Loucy (cell line): ENCODE results near the gene SEC14L2.

Source experiments
- H2AFZ ChIP-seq: fragments of 200-600 bp; sonication (generic); 2 replicates; pipeline ENCODE4 v1.6.0; 2016; ENCODE audit warnings: antibody characterized with exemption, mild to moderate bottlenecking, low read length, moderate library complexity
- H3F3A ChIP-seq: fragments of 200-600 bp; 2 replicates; pipeline ENCODE4 v1.6.0; 2016; ENCODE audit warnings: antibody characterized with exemption, low read depth, mild to moderate bottlenecking
- H3K27me3 ChIP-seq: fragments of 200-600 bp; sonication (generic); 2 replicates; pipeline ENCODE4 v1.6.1; 2014; ENCODE audit warnings: low read length, mild to moderate bottlenecking; ENCODE audit not compliant: insufficient read depth, poor library complexity, severe bottlenecking
- H3K36me3 ChIP-seq: fragments of 200-600 bp; sonication (generic); 2 replicates; pipeline ENCODE4 v1.6.1; 2016; ENCODE audit warnings: low read length; ENCODE audit not compliant: insufficient read depth
- H3K4me1 ChIP-seq: fragments of 200-600 bp; sonication (generic); 2 replicates; pipeline ENCODE4 v1.5.1; 2014; ENCODE audit warnings: low read length, mild to moderate bottlenecking; ENCODE audit not compliant: insufficient read depth, poor library complexity, severe bottlenecking
- H3K4me2 ChIP-seq: fragments of 200-600 bp; sonication (generic); 2 replicates; pipeline ENCODE4 v1.6.0; 2014; ENCODE audit warnings: antibody characterized with exemption, low read length, low read depth, mild to moderate bottlenecking; ENCODE audit not compliant: poor library complexity, severe bottlenecking
- H3K4me3 ChIP-seq: fragments of 200-600 bp; sonication (generic); 2 replicates; pipeline ENCODE4 v1.5.1; 2014; ENCODE audit warnings: low read length, mild to moderate bottlenecking, mixed read lengths; ENCODE audit not compliant: poor library complexity, severe bottlenecking
- H3K79me2 ChIP-seq: fragments of 200-600 bp; sonication (generic); 2 replicates; pipeline ENCODE4 v1.6.1; 2014; ENCODE audit warnings: low read length; ENCODE audit not compliant: insufficient read depth
- H3K9ac ChIP-seq: fragments of 200-600 bp; sonication (generic); 2 replicates; pipeline ENCODE4 v1.6.0; 2014; ENCODE audit warnings: mild to moderate bottlenecking, low read depth, low read length, moderate library complexity; ENCODE audit not compliant: poor library complexity, severe bottlenecking
- H3K9me2 ChIP-seq: fragments of 200-600 bp; sonication (generic); replicated peaks from 2 replicates; pipeline ENCODE4 v1.6.1; 2016; ENCODE audit warnings: low read depth, low read length, mixed read lengths
- H3K9me3 ChIP-seq: fragments of 200-600 bp; sonication (generic); 2 replicates; pipeline ENCODE4 v1.6.1; 2014; ENCODE audit warnings: mild to moderate bottlenecking, antibody characterized with exemption, low read length, low read depth; ENCODE audit not compliant: insufficient read depth
- H4K20me1 ChIP-seq: fragments of 200-600 bp; sonication (generic); 2 replicates; pipeline ENCODE4 v1.6.0; 2014; ENCODE audit warnings: antibody characterized with exemption, low read length, mild to moderate bottlenecking; ENCODE audit not compliant: insufficient read depth, poor library complexity, severe bottlenecking
- CTCF ChIP-seq: fragments of 200-600 bp; sonication (generic); conservative IDR thresholded peaks from 2 replicates; pipeline ENCODE4 v1.5.1; 2014; ENCODE audit warnings: mild to moderate bottlenecking, antibody characterized with exemption, low read length
- EZH2phosphoT487 ChIP-seq: fragments of 200-600 bp; IDR thresholded peaks from 2 replicates; pipeline ENCODE4 v1.6.1; 2018; ENCODE audit warnings: antibody characterized with exemption, mild to moderate bottlenecking, moderate library complexity, borderline replicate concordance

Gene SEC14L2

DNA sequence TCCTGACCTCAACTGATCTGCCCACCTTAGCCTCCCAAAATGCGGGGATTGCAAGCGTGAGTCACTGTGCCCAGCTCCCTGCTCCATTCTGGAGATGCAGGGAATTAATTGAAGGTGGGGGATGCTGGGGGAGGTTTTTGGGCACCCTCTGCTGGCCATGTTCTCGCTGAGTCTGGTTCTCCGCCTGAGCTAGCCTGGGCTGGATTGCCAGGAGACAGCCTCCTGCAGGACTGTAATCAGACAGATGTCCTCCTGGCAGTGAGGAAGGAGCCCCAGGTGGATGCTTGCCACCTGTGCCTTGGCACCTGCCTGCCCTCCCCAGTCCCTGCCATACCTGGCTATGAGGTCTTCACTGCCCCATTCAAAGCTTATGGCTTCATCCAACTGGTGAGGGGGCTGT is 34.1 kb downstream of the SEC14L2 start:
- Histone ChIP-seq H2AFZ (no peak overlapping the region), H3K9ac (no peak overlapping the region), H3K9me2 (no peaks in the 10 kb centered on the region), H3K4me1 (peaks cover 27% of the 10 kb centered on the region), H3K36me3 (peaks cover 17% of the 10 kb centered on the region; the same call in 1 of the 2 replicates), H3K4me3 (no peak overlapping the region), H4K20me1 (peaks cover 16% of the 10 kb centered on the region), H3K4me2 (no peak overlapping the region), H3K79me2 (peaks cover 21% of the 10 kb centered on the region; the same call in 1 of the 2 replicates), H3K27me3 (peaks cover 35% of the 10 kb centered on the region), H3K9me3 (no peaks in the 10 kb centered on the region), H3F3A (peaks cover 11% of the 10 kb centered on the region)
- no peak for TF ChIP-seq EZH2phosphoT487

GRCh38 chr22:30432096-30432495 is 35.3 kb downstream of the SEC14L2 start:
- Histone ChIP-seq H3K9ac (no peak overlapping the region), H3K4me2 (no peak overlapping the region), H3K27me3 (peaks cover 47% of the 10 kb centered on the region), H3K4me1 (peaks cover 19% of the 10 kb centered on the region), H3F3A (peaks cover 18% of the 10 kb centered on the region), H2AFZ (no peak overlapping the region), H3K9me3 (no peaks in the 10 kb centered on the region), H3K79me2 (peaks cover 10% of the 10 kb centered on the region; the same call in 1 of the 2 replicates), H3K9me2 (no peaks in the 10 kb centered on the region), H4K20me1 (peaks cover 10% of the 10 kb centered on the region), H3K36me3 (peaks cover 17% of the 10 kb centered on the region; the same call in 1 of the 2 replicates), H3K4me3 (no peak overlapping the region)
- no peak for TF ChIP-seq EZH2phosphoT487
- no peak for TF ChIP-seq CTCF

DNA sequence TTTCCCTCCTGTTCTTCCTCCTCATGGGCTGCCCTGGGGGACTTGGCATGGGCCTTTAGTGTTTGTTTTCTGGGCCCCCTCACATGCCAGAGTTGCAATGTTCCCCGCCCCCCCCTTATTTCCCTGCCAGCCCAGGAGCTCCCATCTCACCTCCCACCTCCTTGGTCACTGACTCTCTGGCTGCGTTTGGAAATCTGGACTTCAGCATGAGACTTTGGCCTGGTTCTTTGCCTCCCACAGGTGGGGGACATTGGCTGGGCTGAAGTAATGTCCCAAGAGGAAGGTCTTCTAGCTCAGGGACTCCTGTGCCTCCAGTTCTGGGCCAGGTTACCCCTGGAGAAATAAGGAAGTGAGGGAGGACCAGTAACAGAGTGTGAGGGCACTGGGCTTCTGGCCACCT is 35.7 kb downstream of the SEC14L2 start:
- Histone ChIP-seq H3K9ac (no peak overlapping the region), H3K27me3 (peaks cover 51% of the 10 kb centered on the region)

More for the DNA sequence above, 35.7 kb downstream of the SEC14L2 start:
- Histone ChIP-seq H3K4me3 (no peak overlapping the region), H3K9me3 (no peaks in the 10 kb centered on the region), H3K79me2 (peaks cover 5% of the 10 kb centered on the region; the same call in 1 of the 2 replicates), H4K20me1 (peaks cover 5% of the 10 kb centered on the region), H3K4me2 (no peak overlapping the region), H3K9me2 (no peaks in the 10 kb centered on the region), H3K36me3 (peaks cover 14% of the 10 kb centered on the region; the same call in 1 of the 2 replicates), H3F3A (peaks cover 18% of the 10 kb centered on the region), H2AFZ (no peak overlapping the region), H3K4me1 (peaks cover 16% of the 10 kb centered on the region)
- TF ChIP-seq CTCF (no peak), EZH2phosphoT487 (no peak)
